DMS53 treated with DMSO at 0.1 percent for 48 hours (cell line): ENCODE data around the gene ZBTB46.

ENCODE experiments used
- DNase-seq: peaks from one replicate; lab custom pipeline; 2025; ENCODE audit not compliant: unreplicated experiment; lab: John Stamatoyannopoulos, UW

Gene ZBTB46

DNA sequence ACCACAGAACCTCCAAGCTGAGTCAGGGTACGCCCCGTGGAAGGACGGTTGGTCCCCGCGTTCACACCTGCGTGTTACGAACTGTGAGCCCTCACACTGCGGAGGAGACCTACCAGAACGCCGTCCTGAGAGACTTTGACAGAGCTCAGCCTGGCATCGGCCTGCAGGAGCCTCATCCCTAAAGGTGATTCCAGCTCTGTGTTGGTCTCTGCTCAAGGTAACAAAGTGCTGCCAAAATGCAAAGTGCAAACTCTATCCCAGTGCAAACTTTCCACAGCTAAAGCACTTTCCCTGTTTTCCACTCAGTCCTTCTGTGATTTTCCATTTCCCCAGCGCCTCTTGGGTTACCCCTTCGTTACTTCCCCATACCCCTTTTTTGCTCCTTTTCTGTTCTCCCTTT is 8.6 kb upstream of the ZBTB46 start:
- DNase-seq: no peak

DNA sequence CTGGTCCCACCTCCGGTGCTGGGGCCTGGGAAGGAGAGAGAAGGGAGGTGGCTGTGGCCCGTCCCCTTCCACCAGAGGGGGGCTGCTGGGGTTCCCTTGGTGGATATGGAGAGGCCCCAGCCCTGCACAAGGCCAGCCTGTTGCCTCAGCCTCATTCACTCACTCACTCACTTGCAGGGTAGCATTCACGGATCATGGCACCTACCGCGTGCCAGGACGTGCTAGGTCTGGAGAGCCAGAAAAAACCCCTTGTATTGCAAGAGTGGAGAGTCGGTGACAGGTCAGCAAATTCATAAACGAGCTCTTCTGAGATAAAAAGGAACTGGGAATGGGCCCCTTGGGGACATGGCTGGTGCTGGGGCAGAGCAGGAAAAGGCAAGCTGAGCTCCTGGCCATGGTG is 6.4 kb upstream of the ZBTB46 start:
- no peak for DNase-seq

DNA sequence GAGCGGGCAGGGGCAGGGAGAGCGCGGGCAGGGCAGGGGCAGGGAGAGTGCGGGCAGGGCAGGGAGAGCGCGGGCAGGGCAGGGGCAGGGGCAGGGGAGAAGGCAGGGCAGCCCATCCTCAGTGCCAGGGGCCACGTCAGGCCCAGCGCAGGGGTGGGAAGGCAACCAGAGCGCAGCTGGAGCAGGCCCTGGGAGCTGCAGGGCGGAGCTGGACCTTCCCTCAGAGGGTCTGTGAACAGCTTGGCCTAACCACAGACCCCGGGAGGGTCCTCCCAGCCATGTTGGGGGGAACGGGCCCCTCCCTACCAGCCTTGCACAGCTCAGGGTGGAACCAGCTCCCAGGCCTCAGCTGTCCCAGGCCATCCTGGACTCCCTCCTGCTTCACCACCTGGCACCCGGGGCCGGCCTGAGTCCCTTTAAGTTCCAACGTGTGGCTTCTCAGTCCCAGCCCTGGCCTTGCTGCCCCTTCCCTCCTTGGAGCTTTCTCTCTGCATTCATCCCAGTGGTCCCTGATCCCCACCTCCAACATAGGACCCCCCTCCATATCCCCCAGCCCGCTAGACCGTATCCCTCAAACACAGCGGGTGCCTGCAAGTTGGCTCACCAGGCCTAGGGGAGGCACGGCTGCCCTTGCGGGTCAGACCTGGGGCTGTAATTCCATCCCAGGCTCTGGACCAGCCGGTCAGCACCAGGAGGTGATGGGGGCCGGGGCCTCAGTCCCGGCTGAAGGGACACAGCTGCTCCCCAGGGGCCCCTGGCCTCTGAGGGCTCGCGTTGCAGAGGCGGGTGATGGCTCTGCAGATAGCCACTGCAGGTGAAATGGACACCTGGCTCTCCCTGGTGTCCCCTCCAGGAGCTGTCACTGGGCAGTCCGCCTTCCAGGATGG is 5.6 kb upstream of the ZBTB46 start:
- no peak for DNase-seq

DNA sequence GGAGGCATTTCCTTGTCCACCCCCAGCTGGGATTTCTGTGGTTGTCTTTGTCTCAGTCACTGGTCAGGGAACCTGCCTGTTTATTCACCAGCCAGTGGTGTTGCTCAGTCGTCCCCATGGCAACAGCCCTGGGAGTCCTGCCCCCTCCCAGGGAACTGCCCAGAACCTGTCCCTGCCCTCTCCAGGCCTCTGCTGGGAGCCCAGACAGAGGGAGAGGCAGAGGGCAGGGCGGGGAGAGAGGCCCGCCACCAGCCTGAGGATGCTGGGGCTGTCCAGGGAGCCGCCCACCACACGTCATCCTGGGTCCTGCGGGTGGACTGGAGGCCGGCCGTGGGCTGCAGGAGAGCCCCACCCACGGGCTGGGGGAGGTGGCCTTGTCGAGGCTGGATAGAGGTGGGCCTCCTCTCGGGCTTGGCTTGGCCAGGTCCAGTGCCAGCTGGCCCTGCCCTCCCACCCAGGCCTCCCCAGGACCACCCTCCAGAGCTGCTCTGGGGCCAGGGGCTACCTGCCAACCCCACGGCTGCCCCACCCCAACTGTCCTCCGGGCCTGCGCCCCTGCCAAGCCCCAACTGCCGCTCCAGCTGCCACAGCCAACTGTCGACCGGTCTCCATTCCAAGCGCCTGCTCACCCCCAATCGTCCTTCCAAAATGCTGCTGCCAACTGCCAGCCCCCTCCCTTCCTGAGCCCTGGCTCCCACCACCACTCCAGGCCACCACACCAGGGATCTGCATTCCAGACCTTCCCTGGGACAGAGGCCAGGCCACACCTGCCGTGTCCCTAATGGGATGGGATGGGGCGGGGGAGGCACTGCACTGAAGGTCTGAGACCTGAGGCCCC is 4.2 kb upstream of the ZBTB46 start:
- DNase-seq: peak; percentile 57

DNA sequence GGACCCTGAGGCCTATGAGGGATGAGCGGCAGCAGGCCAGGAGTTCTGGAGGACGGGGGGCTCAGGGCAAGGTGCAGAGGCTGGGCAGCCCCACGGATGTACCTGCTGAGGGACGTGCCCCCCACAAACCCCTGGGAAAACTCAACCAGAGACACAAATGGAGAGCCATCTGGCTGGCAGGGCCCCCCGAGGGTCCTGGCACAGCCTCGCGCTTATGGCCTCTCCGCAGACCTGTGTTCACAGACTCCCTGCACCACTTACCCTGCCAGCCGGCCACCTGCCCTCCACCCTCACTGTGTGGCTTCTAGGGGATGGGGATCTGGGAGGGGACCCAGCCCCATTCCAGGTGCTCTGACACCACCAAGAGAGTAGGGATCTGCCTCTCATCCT is 3.4 kb upstream of the ZBTB46 start:
- no peak for DNase-seq

DNA sequence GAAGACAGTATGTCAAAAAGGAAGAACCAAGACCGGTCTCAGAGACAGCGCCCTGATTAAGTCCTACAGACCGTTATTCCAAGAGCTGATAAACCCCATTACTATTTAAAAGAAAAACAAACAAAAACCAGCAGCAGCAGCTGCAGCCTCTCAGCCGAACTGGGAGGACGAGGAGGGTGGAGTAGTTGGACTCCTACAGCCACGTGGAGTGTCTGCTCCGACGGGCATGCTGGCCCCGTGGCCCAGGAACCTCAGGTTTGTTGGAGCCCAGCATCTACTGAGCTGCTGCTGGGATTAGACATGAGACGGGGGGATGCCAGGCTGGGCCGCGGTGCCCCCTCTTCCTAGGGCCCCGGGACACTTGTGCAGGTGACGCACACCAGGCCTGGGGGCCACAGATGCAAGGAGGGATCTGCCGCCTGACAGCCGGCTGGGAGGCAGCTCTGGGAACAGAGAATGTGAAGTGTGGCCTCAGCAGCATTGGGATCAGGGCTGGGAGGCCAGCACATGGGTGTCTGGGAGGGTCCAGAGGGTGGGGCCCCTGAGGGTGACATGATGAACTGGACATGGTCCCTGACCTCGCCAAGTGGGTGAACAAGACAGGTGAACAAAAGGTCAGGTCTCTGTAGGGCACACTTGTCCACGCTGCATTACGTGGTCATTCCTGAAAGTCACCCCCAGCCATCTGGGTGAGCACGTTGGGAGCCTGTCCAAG is 2.9 kb upstream of the ZBTB46 start:
- no peak for DNase-seq

DNA sequence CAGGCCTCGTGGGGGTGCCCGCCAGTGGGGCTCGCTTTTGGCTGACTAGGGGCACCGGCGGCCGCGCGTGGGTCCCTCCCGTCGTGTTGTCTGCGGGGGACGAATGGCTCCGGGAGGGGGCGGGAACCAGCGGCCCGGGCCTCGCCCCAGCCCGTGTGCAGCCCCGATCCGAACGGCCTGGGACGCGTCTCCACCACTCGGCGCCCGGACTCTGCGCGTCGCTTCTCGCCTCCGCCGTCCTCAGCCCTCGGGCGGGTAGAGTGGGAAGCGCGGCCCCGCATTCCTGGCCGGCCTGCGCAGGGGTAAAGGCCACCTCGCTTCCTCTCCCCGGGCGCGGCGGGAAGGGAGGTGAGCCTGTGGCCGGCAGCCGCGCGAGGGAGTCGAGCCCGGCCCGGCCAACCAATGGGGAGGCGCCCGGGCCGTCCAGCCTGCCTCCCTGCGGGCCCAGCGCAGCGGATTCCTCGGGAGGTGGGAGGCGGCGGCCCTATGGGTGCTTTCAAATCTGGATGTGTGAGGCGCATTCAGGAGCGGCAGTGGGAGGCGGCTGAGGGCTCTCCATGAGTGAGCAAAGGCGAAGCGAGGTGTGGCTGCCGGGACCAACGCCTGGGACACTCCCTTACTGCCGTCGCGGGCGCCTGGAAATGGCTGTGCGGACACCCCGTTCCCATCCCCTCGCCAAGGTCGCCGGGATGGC is 1.1 kb upstream of the ZBTB46 start:
- no peak for DNase-seq

DNA sequence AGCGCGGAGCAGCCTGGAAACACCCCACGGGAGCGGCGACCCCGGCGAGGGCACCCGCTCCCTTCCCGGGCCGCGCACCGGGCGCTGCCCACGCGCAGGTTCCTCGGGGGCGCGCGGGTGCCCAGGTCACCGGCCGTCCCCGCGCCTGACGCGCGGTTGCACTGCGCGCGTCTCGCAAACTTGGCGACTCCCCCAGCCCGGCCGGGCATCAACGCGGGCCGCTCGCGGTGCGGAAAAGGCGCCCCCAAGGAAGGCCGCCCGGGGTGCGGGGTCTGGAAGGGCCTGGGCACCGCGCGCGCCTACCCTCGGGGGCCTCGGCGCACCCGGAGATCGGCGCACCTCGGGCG is 555 bp upstream of the ZBTB46 start:
- no peak for DNase-seq

DNA sequence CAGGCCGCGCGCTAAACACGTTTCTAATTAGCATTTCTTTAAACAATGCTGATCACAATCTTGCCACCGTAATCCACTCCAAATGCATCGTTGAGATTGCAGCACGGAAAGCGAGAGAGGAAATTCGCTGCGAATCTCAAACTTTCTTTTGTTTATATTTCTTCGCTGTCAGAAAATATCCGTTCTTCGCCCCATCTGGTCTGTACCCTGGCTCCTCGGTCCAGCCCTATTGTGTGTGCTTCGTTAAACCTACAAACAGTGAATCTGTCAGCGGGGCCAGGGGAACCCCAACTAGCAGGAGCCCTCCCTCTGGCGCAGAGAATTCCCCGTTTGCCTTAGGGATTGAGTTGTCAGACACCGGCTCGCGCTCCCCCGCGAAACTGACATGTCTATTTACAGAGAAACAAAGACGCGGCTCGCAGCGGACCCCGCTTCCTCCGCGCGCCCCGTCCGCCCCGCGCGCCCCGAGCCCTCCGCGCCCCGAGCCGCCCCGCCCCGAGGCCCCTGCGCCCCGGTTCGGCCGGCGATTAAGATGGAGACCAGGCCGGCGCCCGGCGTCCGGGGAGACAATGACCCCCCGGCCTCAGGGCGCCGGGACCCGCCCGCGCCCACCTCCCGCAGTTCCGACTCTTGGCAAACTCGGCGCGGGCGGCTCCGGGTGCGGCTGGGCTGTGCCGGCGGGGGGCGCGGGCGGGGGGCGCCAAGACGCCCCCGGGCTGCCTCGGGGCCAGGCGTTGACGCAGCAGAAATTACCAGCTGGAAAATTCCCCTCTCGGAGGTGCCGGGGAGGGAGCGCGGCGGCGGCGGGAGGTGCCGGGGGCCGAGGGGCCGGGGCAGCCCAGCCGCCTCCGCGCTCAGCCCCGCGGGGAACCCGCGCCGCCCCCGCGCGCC is 874 bp downstream of the ZBTB46 start:
- DNase-seq: no peak

DNA sequence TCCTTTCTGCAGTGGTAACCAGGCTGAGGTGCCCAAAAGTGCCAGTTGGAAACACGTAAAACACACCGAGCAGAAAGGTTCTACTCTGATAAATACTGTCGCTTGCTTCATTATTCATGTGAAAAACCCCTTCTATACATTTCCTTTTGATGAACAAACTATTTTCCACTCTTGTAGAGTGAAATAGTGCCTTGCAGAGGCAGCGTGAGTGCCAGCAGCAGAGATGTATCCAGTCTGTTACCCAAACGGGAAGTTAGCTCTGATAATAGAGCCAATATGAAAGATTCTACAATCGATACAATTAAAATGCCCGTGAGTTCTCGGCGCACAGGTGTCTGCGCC is 1.5 kb downstream of the ZBTB46 start:
- DNase-seq: no peak

DNA sequence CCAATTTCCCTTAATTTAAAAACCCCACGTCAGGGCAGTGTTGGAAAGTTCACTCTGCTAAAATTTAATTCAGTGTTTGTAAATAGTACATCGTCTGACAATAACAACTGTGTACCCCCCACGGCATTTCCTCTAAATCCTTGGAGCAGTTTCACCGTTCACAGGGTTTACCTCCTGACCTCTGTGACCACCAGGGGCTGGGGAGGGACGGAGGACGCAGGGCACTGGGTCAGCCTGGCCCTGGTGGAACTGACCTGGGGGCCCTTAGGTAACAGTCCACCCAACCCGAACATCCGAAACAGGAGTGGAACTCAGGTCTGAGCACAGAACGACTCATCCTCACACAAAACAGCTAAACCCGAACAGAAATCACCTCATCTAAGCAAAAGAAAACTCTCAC is 2.1 kb downstream of the ZBTB46 start:
- DNase-seq: no peak

DNA sequence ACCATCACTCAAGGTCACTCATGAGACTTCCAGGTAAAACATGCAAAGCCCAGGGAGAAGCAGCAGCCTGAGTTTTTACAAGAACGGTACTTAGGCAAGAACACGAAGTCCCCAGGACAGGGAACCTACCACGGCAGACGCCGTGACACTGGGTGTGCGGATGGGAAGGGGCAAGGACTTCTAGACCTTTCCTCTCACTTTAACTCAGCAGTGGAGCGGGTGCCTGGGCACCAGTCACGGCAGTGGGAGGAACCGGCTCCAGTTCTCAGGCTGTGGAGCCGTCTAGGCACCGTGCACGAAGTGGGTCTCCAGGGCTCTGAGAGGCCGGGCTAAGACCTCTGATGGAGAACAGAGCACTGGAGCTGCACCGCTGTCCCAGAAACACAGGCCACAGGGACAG is 2.5 kb downstream of the ZBTB46 start:
- DNase-seq: no peak

DNA sequence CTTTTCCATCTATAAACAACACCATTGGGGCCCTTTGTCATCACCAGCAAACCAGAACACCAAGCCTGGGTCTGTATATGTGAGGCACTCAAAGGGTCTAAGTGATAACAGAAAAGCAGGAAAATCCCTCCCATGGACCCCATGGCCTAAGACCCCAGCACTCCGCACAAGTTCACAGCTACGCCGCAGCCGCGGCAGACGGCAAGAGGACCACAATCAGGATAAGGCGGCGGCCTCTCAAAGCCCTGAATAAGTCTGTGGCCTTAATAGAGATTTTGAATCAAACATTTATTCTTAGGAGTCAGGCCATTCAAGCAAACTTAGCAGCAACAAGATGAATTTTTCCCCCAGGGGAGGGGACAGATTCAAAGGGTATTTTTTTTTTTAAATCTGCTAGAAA is 2.9 kb downstream of the ZBTB46 start:
- DNase-seq: no peak

DNA sequence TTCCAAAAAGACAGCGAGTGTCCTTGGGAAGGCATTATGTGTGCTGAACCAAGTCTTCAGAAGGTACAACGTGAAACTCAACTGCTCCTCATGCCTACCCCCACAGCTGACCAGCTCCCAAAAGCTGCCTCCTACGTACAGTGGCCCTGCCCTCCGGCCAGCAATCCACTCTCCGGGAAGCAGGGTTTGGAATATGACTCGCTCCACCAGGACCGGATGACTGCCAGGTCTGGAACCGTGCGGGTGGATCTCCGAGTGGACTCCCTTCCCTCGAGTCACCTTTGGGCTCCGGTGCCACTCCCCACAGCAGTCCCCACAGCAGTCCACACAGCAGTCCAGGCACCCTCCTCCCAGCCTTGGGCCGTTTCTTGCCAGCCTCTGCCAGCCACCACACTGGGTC is 4.3 kb downstream of the ZBTB46 start:
- no peak for DNase-seq

DNA sequence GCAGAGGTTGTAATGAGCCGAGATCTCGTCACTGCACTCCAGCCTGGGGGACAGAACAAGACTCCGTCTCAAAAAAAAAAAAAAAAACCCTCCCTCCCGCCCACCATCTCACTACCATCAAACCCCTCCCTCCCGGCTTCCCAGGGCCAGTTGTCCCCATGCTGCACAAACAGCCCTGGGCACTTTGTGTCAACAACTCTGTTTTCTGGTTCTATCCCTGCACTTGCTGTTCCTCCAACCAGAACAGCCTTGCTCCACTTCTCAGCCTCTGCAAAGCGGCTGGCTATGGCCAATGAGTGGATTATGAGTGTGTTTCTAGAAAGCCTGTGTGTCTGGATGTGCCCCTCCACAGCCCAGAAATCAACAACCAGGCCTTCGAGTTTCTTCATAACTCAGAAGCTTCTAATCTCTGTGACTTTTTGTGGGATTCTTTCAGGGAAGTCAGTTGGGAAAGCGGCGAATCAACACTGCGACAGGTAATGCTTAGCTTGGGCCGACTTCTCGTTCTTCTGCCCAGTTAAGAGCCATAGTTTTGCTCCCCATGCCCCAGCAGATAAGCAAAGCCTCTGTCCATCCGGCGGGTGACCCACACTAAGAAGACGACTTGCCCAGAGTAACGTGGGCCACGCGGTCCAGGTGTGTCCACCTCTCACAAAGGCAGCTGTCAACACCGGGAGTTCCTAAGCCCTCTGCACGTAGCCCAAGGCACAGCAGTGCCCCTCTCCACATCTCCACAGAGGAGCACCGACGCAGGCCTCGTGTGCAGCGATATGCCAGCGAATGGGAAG is 5.5 kb downstream of the ZBTB46 start:
- no peak for DNase-seq

DNA sequence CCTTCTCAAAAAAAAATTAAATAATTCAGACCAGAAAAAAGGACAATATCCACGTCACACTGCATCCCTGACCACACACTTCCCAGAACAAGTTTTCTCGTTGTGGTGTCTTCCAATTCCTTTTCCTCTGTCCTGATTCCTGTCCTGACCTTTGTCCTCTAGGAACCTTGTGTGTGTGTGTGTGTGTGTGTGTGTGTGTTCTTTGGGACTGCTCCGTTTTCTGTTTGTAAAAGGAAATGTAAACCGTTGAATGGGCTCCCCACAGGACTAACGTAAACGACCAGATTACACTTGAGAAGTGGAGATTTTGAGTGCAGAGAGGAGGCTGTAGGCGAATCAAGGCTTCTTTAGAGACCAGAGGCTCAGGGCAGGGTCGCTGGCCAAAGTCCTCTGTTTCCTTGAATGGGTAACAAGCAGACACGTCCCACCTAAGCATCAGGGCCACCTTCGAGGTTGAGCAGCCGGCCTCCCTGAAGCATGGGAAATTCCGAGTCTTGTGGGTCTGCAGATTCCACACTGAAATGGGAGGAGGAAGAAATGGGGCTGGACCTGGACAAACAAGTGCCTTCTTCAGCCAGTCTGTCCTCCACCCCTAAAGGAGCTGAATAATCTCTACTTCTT is 7.3 kb downstream of the ZBTB46 start:
- DNase-seq: no peak

DNA sequence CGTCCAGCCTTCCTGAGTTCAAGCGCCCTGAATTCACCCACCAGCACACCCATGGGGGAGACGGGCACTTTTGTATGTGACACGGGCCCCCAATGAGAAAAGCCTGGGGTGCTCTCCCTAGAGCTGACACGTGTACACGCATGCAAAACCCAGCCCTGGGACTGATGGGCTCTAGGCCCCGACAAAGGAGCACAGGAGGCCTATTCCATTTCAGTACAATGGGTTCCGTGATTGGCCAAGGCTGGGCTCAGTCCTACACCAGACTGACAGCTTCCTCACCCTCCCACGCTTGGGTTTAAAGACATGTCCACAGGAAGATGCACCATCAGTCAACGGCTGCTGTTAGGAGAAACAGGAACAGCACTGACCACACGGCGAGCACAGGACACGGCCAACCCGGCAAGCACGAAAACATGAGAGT is 8.8 kb downstream of the ZBTB46 start:
- no peak for DNase-seq

DNA sequence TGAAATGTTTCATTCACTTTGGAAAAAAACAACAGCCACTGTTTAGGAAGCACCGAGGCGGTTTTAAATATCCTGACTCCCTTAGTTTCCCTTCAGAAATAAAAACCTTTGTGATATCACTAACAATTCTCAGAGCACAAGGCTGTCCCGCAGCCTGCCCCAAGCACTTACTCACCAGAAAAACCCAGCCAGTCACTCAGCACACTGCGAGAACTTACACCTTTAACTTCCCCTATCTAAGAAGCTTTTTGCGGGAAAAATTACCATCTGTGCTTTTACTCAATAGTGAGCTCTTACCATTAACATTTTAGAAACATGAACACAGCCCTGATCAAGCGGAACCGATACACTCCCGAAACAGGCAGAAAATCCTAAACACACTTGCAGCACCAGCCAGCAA is 9.3 kb downstream of the ZBTB46 start:
- DNase-seq: no peak
